SK-N-MC (cell line): ENCODE measurements around the gene CCHCR1.

ENCODE experiments used
- DNase-seq: peaks from one replicate; pipeline ENCODE4 v3.0.0-alpha.2; 2011; ENCODE audit warnings: low read depth, low spot score
- H3K27ac ChIP-seq: fragments of 200-600 bp; sonication (generic); 2 replicates; pipeline ENCODE4 v1.5.1; 2016; ENCODE audit warnings: mixed run types
- H3K36me3 ChIP-seq: fragments of 200-600 bp; sonication (generic); 2 replicates; pipeline ENCODE4 v1.6.1; 2017; ENCODE audit warnings: antibody characterized with exemption, low read length, mixed read lengths; ENCODE audit not compliant: insufficient read depth
- H3K4me3 ChIP-seq: fragments of 200-600 bp; sonication (generic); 2 replicates; pipeline ENCODE4 v1.5.1; 2016
- H3K9ac ChIP-seq: fragments of 200-600 bp; sonication (generic); 2 replicates; pipeline ENCODE4 v1.8.0; 2017; ENCODE audit warnings: mixed run types, mixed read lengths; ENCODE audit not compliant: insufficient read length
- H3K9me3 ChIP-seq: fragments of 200-600 bp; sonication (generic); 2 replicates; pipeline ENCODE4 v1.6.1; 2017; ENCODE audit warnings: low read depth, mild to moderate bottlenecking, antibody characterized with exemption, low read length, moderate library complexity, mixed read lengths
- EZH2 ChIP-seq: fragments of 200-600 bp; sonication (generic); IDR thresholded peaks from one replicate; pipeline ENCODE4 v1.6.1; 2017; ENCODE audit warnings: antibody characterized with exemption
- FOXP2 ChIP-seq: optimal IDR thresholded peaks from 2 replicates; pipeline ENCODE3; 2011; ENCODE audit warnings: mild to moderate bottlenecking, moderate library complexity; ENCODE audit not compliant: insufficient read depth; ENCODE audit errors: extremely low read length, control extremely low read depth
- POLR2AphosphoS5 ChIP-seq: IDR thresholded peaks from 2 replicates; pipeline ENCODE4 v1.6.1; 2012; ENCODE audit warnings: mild to moderate bottlenecking, low read depth, low read length, borderline replicate concordance

The CCHCR1 gene

GRCh38 chr6:31152781-31153180 is 4.8 kb downstream of the CCHCR1 start:
- no peak for DNase-seq
- H3K4me3 ChIP-seq = no peak overlapping the region
- H3K27ac ChIP-seq = no peak overlapping the region
- no peak overlapping the region for H3K9ac ChIP-seq
- no peaks in the 10 kb centered on the region for H3K9me3 ChIP-seq
- TF ChIP-seq EZH2 = no peak
- no peak for TF ChIP-seq POLR2AphosphoS5
- no peak for TF ChIP-seq FOXP2
- H3K36me3 ChIP-seq = peaks cover 19% of the 10 kb centered on the region; the same call in 1 of the 2 replicates

- Histone ChIP-seq H3K9me3 (no peaks in the 10 kb centered on the region), H3K4me3 (no peak overlapping the region), H3K9ac (no peak overlapping the region), H3K36me3 (peaks cover 8% of the 10 kb centered on the region; the same call in 1 of the 2 replicates), H3K27ac (no peak overlapping the region)
- DNase-seq = no peak
- TF ChIP-seq POLR2AphosphoS5 = no peak
- no peak for TF ChIP-seq EZH2
- TF ChIP-seq FOXP2 = no peak
Measured at GRCh38 chr6:31149827-31150447, 7.7 kb downstream of the CCHCR1 start.

DNA sequence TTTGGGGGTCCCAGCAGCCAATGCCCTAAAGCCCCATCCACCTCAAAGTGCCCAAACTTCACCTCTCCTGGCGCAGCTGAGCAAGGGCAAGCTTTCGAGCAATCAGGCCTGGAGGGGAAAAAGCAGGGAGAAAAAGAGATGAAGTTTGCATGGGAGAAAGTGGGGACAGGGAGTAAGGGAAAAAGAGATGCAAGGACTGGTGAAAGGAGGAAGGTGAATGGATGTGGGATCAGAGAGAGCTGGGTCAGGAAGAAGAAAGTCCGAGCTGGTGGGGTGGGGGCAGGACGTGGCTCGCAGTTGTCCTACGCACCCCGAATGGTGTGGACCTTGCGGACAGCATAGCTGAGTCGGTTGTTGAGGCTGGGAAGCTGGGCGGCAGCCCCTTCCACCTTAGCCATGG is 12.2 kb downstream of the CCHCR1 start:
- Histone ChIP-seq H3K9me3 (no peaks in the 10 kb centered on the region), H3K4me3 (no peak overlapping the region), H3K9ac (no peak overlapping the region), H3K36me3 (peaks cover 13% of the 10 kb centered on the region; the same call in 1 of the 2 replicates), H3K27ac (no peak overlapping the region)
- TF ChIP-seq EZH2 (no peak), FOXP2 (no peak), POLR2AphosphoS5 (no peak)
- no peak for DNase-seq

GRCh38 chr6:31144970-31145340 is 12.6 kb downstream of the CCHCR1 start:
- H3K36me3 ChIP-seq = peaks cover 13% of the 10 kb centered on the region; the same call in 1 of the 2 replicates
- H3K4me3 ChIP-seq = no peak overlapping the region
- no peaks in the 10 kb centered on the region for H3K9me3 ChIP-seq
- no peak overlapping the region for H3K9ac ChIP-seq
- no peak overlapping the region for H3K27ac ChIP-seq
- no peak for DNase-seq
- TF ChIP-seq FOXP2 (no peak), EZH2 (no peak), POLR2AphosphoS5 (no peak)

GRCh38 chr6:31144296-31144969 is 13.2 kb downstream of the CCHCR1 start:
- H3K9ac ChIP-seq = no peak overlapping the region
- H3K4me3 ChIP-seq = no peak overlapping the region
- TF ChIP-seq POLR2AphosphoS5 (no peak), FOXP2 (no peak), EZH2 (no peak)
- H3K36me3 ChIP-seq = peaks cover 13% of the 10 kb centered on the region; the same call in 1 of the 2 replicates
- H3K27ac ChIP-seq = no peak overlapping the region
- DNase-seq = no peak
- no peaks in the 10 kb centered on the region for H3K9me3 ChIP-seq

- TF ChIP-seq FOXP2 (no peak), EZH2 (no peak), POLR2AphosphoS5 (no peak)
- DNase-seq = no peak
- Histone ChIP-seq H3K9ac (no peak overlapping the region), H3K36me3 (peaks cover 10% of the 10 kb centered on the region; the same call in 1 of the 2 replicates), H3K9me3 (no peaks in the 10 kb centered on the region), H3K27ac (no peak overlapping the region), H3K4me3 (no peak overlapping the region)
Measured at GRCh38 chr6:31143148-31143547, 14.5 kb downstream of the CCHCR1 start.

GRCh38 chr6:31142361-31142761 is 15.2 kb downstream of the CCHCR1 start:
- Histone ChIP-seq H3K36me3 (peaks cover 8% of the 10 kb centered on the region; the same call in 1 of the 2 replicates), H3K9me3 (no peaks in the 10 kb centered on the region), H3K9ac (no peak overlapping the region), H3K27ac (no peak overlapping the region), H3K4me3 (no peak overlapping the region)
- DNase-seq = no peak
- TF ChIP-seq FOXP2 (no peak), POLR2AphosphoS5 (no peak), EZH2 (no peak)

GRCh38 chr6:31140643-31141042 is 17.0 kb downstream of the CCHCR1 start:
- DNase-seq = no peak
- no peak for TF ChIP-seq FOXP2
- no peak for TF ChIP-seq EZH2
- no peak for TF ChIP-seq POLR2AphosphoS5
- no peak overlapping the region for H3K4me3 ChIP-seq
- H3K27ac ChIP-seq = no peak overlapping the region
- no peaks in the 10 kb centered on the region for H3K9me3 ChIP-seq
- H3K36me3 ChIP-seq = peaks cover 8% of the 10 kb centered on the region; the same call in 1 of the 2 replicates
- H3K9ac ChIP-seq = no peak overlapping the region

GRCh38 chr6:31139599-31139998 is 18.0 kb downstream of the CCHCR1 start:
- H3K9ac ChIP-seq = no peak overlapping the region
- DNase-seq = no peak
- H3K27ac ChIP-seq = no peak overlapping the region
- no peaks in the 10 kb centered on the region for H3K9me3 ChIP-seq
- no peak overlapping the region for H3K4me3 ChIP-seq
- peaks cover 8% of the 10 kb centered on the region; the same call in 1 of the 2 replicates for H3K36me3 ChIP-seq
- TF ChIP-seq FOXP2 = no peak
